ENCODE measurements around the gene PTK7. TPM values are rescaled to one million over a fixed set of nuclear protein-coding genes. Genes with fewer than 3 reads are reported as not detected.

PTK7 gene
- polyA plus RNA-seq (2013) = 188 and 193 TPM in 2 replicates

- peak within 1 kb of the TSS; percentile 91 for H3K4me2 ChIP-seq (ENCODE audit: low read length)
- H4K12ac ChIP-seq (ENCODE audit: low read depth, low read length) = peak within 1 kb of the TSS; percentile 78
- WGBS (ENCODE audit: extremely low coverage, insufficient coverage, insufficient read length) = no CpG with 5 or more reads among the region's 60 CpGs
- peak within 1 kb of the TSS; percentile 67 for H2BK120ac ChIP-seq (ENCODE audit: insufficient read depth, low read length, poor library complexity)
- peaks cover 19% of the 10 kb centered on the region for H3K79me1 ChIP-seq (ENCODE audit: low read length)
- peak within 1 kb of the TSS; percentile 55 for H2AK5ac ChIP-seq (ENCODE audit: low read length)
- peak within 1 kb of the TSS; percentile 98 for H3K4me3 ChIP-seq (ENCODE audit: low read depth, low read length)
- H3K23ac ChIP-seq (ENCODE audit: low read length) = peak within 1 kb of the TSS; percentile 49
- H2BK5ac ChIP-seq (ENCODE audit: low read depth, low read length, poor library complexity) = peak within 1 kb of the TSS; percentile 75
- peak within 1 kb of the TSS; percentile 19 for H2AFZ ChIP-seq (ENCODE audit: insufficient read depth, low read length, poor library complexity)
- peak in 1 of 2 donors; percentile 39 for DNase-seq
- H3K4me1 ChIP-seq (ENCODE audit: control insufficient read depth in 1 of 2, insufficient read depth in 2 of 2, low read length in 2 of 2) = peaks cover 22 to 33% of the 10 kb centered on the region in 2 experiments
- H3K9ac ChIP-seq (ENCODE audit: low read length) = peak within 1 kb of the TSS; percentile 100
- H3K79me2 ChIP-seq (ENCODE audit: control insufficient read depth, insufficient read depth, low read length, poor library complexity) = peaks cover 39% of the 10 kb centered on the region
- peak within 1 kb of the TSS; percentile 75 for H4K8ac ChIP-seq (ENCODE audit: low read depth, low read length)
- peak within 1 kb of the TSS; percentile 75 for H3K18ac ChIP-seq (ENCODE audit: low read length)
- peaks cover 2% of the 10 kb centered on the region for H3K9me3 ChIP-seq (ENCODE audit: insufficient read depth, low read depth, low read length)
- peak within 1 kb of the TSS; percentile 99 for H3K4ac ChIP-seq (ENCODE audit: low read depth, low read length)
- peak within 1 kb of the TSS; percentile 72 for H4K91ac ChIP-seq (ENCODE audit: low read depth, low read length)
- peaks cover 21 to 29% of the 10 kb centered on the region in 2 experiments for H3K36me3 ChIP-seq (ENCODE audit: control insufficient read depth in 1 of 2, insufficient read depth in 2 of 2, low read length in 2 of 2)
- H2BK12ac ChIP-seq (ENCODE audit: low read length) = peak within 1 kb of the TSS; percentile 54
- peak within 1 kb of the TSS; percentile 89 for H3K14ac ChIP-seq (ENCODE audit: low read length)
- no peaks in the 10 kb centered on the region for H3K27me3 ChIP-seq (ENCODE audit: insufficient read depth, low read length)
- peak within 1 kb of the TSS; percentile 82 for H3K27ac ChIP-seq (ENCODE audit: low read depth, low read length)
These were observed at the start of gene PTK7 for GRCh38 chr6:43075670-43076463. Gene PTK7 (plus strand): TSS chr6:43076314. CDS start chr6:43076489, 175 bp downstream.

- WGBS (ENCODE audit: extremely low coverage, insufficient coverage, insufficient read length) = no CpG with 5 or more reads among the region's 5 CpGs
- H3K79me2 ChIP-seq (ENCODE audit: control insufficient read depth, insufficient read depth, low read length, poor library complexity) = peaks cover 6% of the 10 kb centered on the region
These were observed 49.7 kb upstream of the PTK7 start for GRCh38 chr6:43026365-43026764.

GRCh38 chr6:43029120-43029519 lies 47.0 kb upstream of the PTK7 start:
- Histone ChIP-seq H2BK120ac (ENCODE audit: insufficient read depth, low read length, poor library complexity) (no peak overlapping the region), H2BK12ac (ENCODE audit: low read length) (no peak overlapping the region), H4K8ac (ENCODE audit: low read depth, low read length) (no peak overlapping the region), H2BK5ac (ENCODE audit: low read depth, low read length, poor library complexity) (no peak overlapping the region), H3K4me3 (ENCODE audit: low read depth, low read length) (no peak overlapping the region), H3K36me3 (ENCODE audit: control insufficient read depth in 1 of 2, insufficient read depth in 2 of 2, low read length in 2 of 2) (peaks cover 56 to 77% of the 10 kb centered on the region in 2 experiments), H3K4me1 (ENCODE audit: control insufficient read depth in 1 of 2, insufficient read depth in 2 of 2, low read length in 2 of 2) (no peaks in the 10 kb centered on the region), H2AFZ (ENCODE audit: insufficient read depth, low read length, poor library complexity) (no peak overlapping the region), H3K27ac (ENCODE audit: low read depth, low read length) (no peak overlapping the region), H3K79me2 (ENCODE audit: control insufficient read depth, insufficient read depth, low read length, poor library complexity) (no peaks in the 10 kb centered on the region), H3K9me3 (ENCODE audit: insufficient read depth, low read depth, low read length) (peaks cover 2% of the 10 kb centered on the region), H3K79me1 (ENCODE audit: low read length) (no peaks in the 10 kb centered on the region), H3K18ac (ENCODE audit: low read length) (no peak overlapping the region), H2AK5ac (ENCODE audit: low read length) (no peak overlapping the region), H3K27me3 (ENCODE audit: insufficient read depth, low read length) (no peaks in the 10 kb centered on the region), H3K14ac (ENCODE audit: low read length) (no peak overlapping the region), H3K23ac (ENCODE audit: low read length) (no peak overlapping the region), H3K9ac (ENCODE audit: low read length) (no peak overlapping the region), H4K12ac (ENCODE audit: low read depth, low read length) (no peak overlapping the region), H3K4me2 (ENCODE audit: low read length) (no peak overlapping the region), H4K91ac (ENCODE audit: low read depth, low read length) (no peak overlapping the region), H3K4ac (ENCODE audit: low read depth, low read length) (no peak overlapping the region)
- no peak for DNase-seq
- WGBS (ENCODE audit: extremely low coverage, insufficient coverage, insufficient read length) = no CpG with 5 or more reads among the region's 9 CpGs

More at GRCh38 chr6:43026365-43026764, 49.7 kb upstream of the PTK7 start:
- H2BK120ac ChIP-seq (ENCODE audit: insufficient read depth, low read length, poor library complexity) = no peak overlapping the region
- peaks cover 2% of the 10 kb centered on the region for H3K9me3 ChIP-seq (ENCODE audit: insufficient read depth, low read depth, low read length)
- H2BK12ac ChIP-seq (ENCODE audit: low read length) = no peak overlapping the region
- peaks cover 3% of the 10 kb centered on the region for H3K79me1 ChIP-seq (ENCODE audit: low read length)
- H3K4me2 ChIP-seq (ENCODE audit: low read length) = no peak overlapping the region
- no peak overlapping the region for H3K27ac ChIP-seq (ENCODE audit: low read depth, low read length)
- no peaks in the 10 kb centered on the region for H3K27me3 ChIP-seq (ENCODE audit: insufficient read depth, low read length)
- H3K4me3 ChIP-seq (ENCODE audit: low read depth, low read length) = no peak overlapping the region
- DNase-seq = no peak
- peaks cover 0 to 3% of the 10 kb centered on the region in 2 experiments for H3K4me1 ChIP-seq (ENCODE audit: control insufficient read depth in 1 of 2, insufficient read depth in 2 of 2, low read length in 2 of 2)
- no peak overlapping the region for H3K14ac ChIP-seq (ENCODE audit: low read length)
- H3K18ac ChIP-seq (ENCODE audit: low read length) = no peak overlapping the region
- no peak overlapping the region for H2AK5ac ChIP-seq (ENCODE audit: low read length)
- H4K12ac ChIP-seq (ENCODE audit: low read depth, low read length) = no peak overlapping the region
- peaks cover 59 to 67% of the 10 kb centered on the region in 2 experiments for H3K36me3 ChIP-seq (ENCODE audit: control insufficient read depth in 1 of 2, insufficient read depth in 2 of 2, low read length in 2 of 2)
- H3K4ac ChIP-seq (ENCODE audit: low read depth, low read length) = no peak overlapping the region
- no peak overlapping the region for H3K9ac ChIP-seq (ENCODE audit: low read length)
- no peak overlapping the region for H4K91ac ChIP-seq (ENCODE audit: low read depth, low read length)
- no peak overlapping the region for H2BK5ac ChIP-seq (ENCODE audit: low read depth, low read length, poor library complexity)
- no peak overlapping the region for H4K8ac ChIP-seq (ENCODE audit: low read depth, low read length)
- H2AFZ ChIP-seq (ENCODE audit: insufficient read depth, low read length, poor library complexity) = no peak overlapping the region
- no peak overlapping the region for H3K23ac ChIP-seq (ENCODE audit: low read length)

- Histone ChIP-seq H3K4me3 (ENCODE audit: low read depth, low read length) (no peak overlapping the region), H3K36me3 (ENCODE audit: control insufficient read depth in 1 of 2, insufficient read depth in 2 of 2, low read length in 2 of 2) (peaks cover 60 to 71% of the 10 kb centered on the region in 2 experiments), H3K14ac (ENCODE audit: low read length) (no peak overlapping the region), H2AFZ (ENCODE audit: insufficient read depth, low read length, poor library complexity) (no peak overlapping the region), H3K9ac (ENCODE audit: low read length) (no peak overlapping the region), H3K9me3 (ENCODE audit: insufficient read depth, low read depth, low read length) (peaks cover under 1% of the 10 kb centered on the region), H4K8ac (ENCODE audit: low read depth, low read length) (no peak overlapping the region), H3K23ac (ENCODE audit: low read length) (no peak overlapping the region), H3K27me3 (ENCODE audit: insufficient read depth, low read length) (no peaks in the 10 kb centered on the region), H2BK5ac (ENCODE audit: low read depth, low read length, poor library complexity) (no peak overlapping the region), H2AK5ac (ENCODE audit: low read length) (no peak overlapping the region), H3K4ac (ENCODE audit: low read depth, low read length) (no peak overlapping the region), H4K91ac (ENCODE audit: low read depth, low read length) (no peak overlapping the region), H4K12ac (ENCODE audit: low read depth, low read length) (no peak overlapping the region), H2BK12ac (ENCODE audit: low read length) (no peak overlapping the region), H3K79me2 (ENCODE audit: control insufficient read depth, insufficient read depth, low read length, poor library complexity) (no peaks in the 10 kb centered on the region), H3K18ac (ENCODE audit: low read length) (no peak overlapping the region), H3K4me1 (ENCODE audit: control insufficient read depth in 1 of 2, insufficient read depth in 2 of 2, low read length in 2 of 2) (no peaks in the 10 kb centered on the region), H2BK120ac (ENCODE audit: insufficient read depth, low read length, poor library complexity) (no peak overlapping the region), H3K79me1 (ENCODE audit: low read length) (no peaks in the 10 kb centered on the region), H3K4me2 (ENCODE audit: low read length) (no peak overlapping the region), H3K27ac (ENCODE audit: low read depth, low read length) (no peak overlapping the region)
- WGBS (ENCODE audit: extremely low coverage, insufficient coverage, insufficient read length) = no CpG with 5 or more reads among the region's 4 CpGs
- DNase-seq = no peak
These were observed 43.8 kb upstream of the PTK7 start for GRCh38 chr6:43032326-43032725.

Measured in trophoblast cell (in vitro differentiated cells and primary cell).